GM23338 (cell line): ENCODE data around the gene MAP2K3. TPM values are rescaled to one million over a fixed set of nuclear protein-coding genes. Genes with fewer than 3 reads are reported as not detected.
"Not testable (repeated sequence)": the region's sequence is repeated elsewhere in the genome, so short reads cannot be mapped to it uniquely, and the experiment has no call there.

Experiments used
- ATAC-seq: fragments of 200-7000 bp; cut with Tn5 transposase; 3 replicates; pipeline ENCODE4 v1.9.1; 2020
- DNase-seq: peaks from one replicate; pipeline ENCODE4 v3.0.0-alpha.2; 2015; ENCODE audit warnings: low spot score
- H2AFZ ChIP-seq: fragments of 200-600 bp; sonication (generic); 2 replicates; pipeline ENCODE4 v1.8.0; 2016; ENCODE audit warnings: antibody characterized with exemption, mild to moderate bottlenecking, moderate library complexity
- H3F3A ChIP-seq: fragments of 200-600 bp; sonication (generic); replicated peaks from 2 replicates; pipeline ENCODE4 v1.8.0; 2017; ENCODE audit warnings: antibody characterized with exemption, mixed run types, low read depth
- H3K27ac ChIP-seq: fragments of 200-600 bp; sonication (generic); 2 replicates; pipeline ENCODE4 v1.6.1; 2016; ENCODE audit warnings: low read depth
- H3K27me3 ChIP-seq: fragments of 200-600 bp; sonication (generic); 2 replicates; pipeline ENCODE4 v1.8.0; 2016; ENCODE audit warnings: mild to moderate bottlenecking, mixed run types, moderate library complexity; ENCODE audit not compliant: insufficient read depth
- H3K36me3 ChIP-seq: fragments of 200-600 bp; sonication (generic); 2 replicates; pipeline ENCODE4 v1.8.0; 2016; ENCODE audit warnings: mild to moderate bottlenecking; ENCODE audit not compliant: insufficient read depth
- H3K4me1 ChIP-seq: fragments of 200-600 bp; sonication (generic); 2 replicates; pipeline ENCODE4 v1.8.0; 2016; ENCODE audit warnings: mild to moderate bottlenecking, moderate library complexity; ENCODE audit not compliant: insufficient read depth
- H3K4me2 ChIP-seq: fragments of 200-600 bp; sonication (generic); 2 replicates; pipeline ENCODE4 v1.7.1; 2017; ENCODE audit warnings: mixed run types
- H3K4me3 ChIP-seq: fragments of 200-600 bp; sonication (generic); 2 replicates; pipeline ENCODE4 v1.6.1; 2016; ENCODE audit warnings: mixed run types
- H3K79me2 ChIP-seq: fragments of 200-600 bp; sonication (generic); replicated peaks from 2 replicates; pipeline ENCODE4 v1.8.0; 2017; ENCODE audit warnings: mild to moderate bottlenecking; ENCODE audit not compliant: insufficient read depth
- H3K9me2 ChIP-seq: fragments of 200-600 bp; sonication (generic); 2 replicates; pipeline ENCODE4 v1.8.0; 2017; ENCODE audit not compliant: insufficient read depth
- H4K20me1 ChIP-seq: fragments of 200-600 bp; sonication (generic); replicated peaks from 2 replicates; pipeline ENCODE4 v1.8.0; 2017; ENCODE audit warnings: mild to moderate bottlenecking; ENCODE audit not compliant: insufficient read depth
- H3K27ac Mint-ChIP-seq: 2 replicates; pipeline ENCODE4 v1.8.0; 2020; ENCODE audit warnings: inconsistent platforms, mild to moderate bottlenecking, moderate library complexity, mixed read lengths
- H3K27me3 Mint-ChIP-seq: 3 replicates; pipeline ENCODE4 v1.8.0; 2022; ENCODE audit warnings: low read depth, mild to moderate bottlenecking, moderate library complexity, mixed read lengths, inconsistent platforms; ENCODE audit not compliant: insufficient read depth, poor library complexity
- H3K36me3 Mint-ChIP-seq: 3 replicates; pipeline ENCODE4 v1.8.0; 2021; ENCODE audit warnings: low read depth, mild to moderate bottlenecking, inconsistent platforms, moderate library complexity, mixed read lengths
- H3K4me1 Mint-ChIP-seq: 3 replicates; pipeline ENCODE4 v1.8.0; 2020; ENCODE audit warnings: mild to moderate bottlenecking, inconsistent platforms, mixed read lengths
- H3K4me3 Mint-ChIP-seq: 3 replicates; pipeline ENCODE4 v1.8.0; 2021; ENCODE audit warnings: moderate library complexity, mild to moderate bottlenecking, inconsistent platforms, mixed read lengths
- H3K9me3 Mint-ChIP-seq: 3 replicates; pipeline ENCODE4 v1.8.0; 2020; ENCODE audit warnings: moderate library complexity, mild to moderate bottlenecking, inconsistent platforms, mixed read lengths
- EZH2 ChIP-seq: fragments of 200-600 bp; sonication (generic); IDR thresholded peaks from one replicate; pipeline ENCODE4 v1.8.0; 2017; ENCODE audit warnings: antibody characterized with exemption, mild to moderate bottlenecking, low read depth; ENCODE audit not compliant: unreplicated experiment
- JUNB ChIP-seq: IDR thresholded peaks from one replicate; pipeline ENCODE4 v1.6.1; 2016; ENCODE audit warnings: antibody characterized with exemption; ENCODE audit not compliant: unreplicated experiment
- NANOG ChIP-seq: IDR thresholded peaks from 2 replicates; pipeline ENCODE4 v1.6.1; 2016; ENCODE audit warnings: antibody characterized with exemption, borderline replicate concordance
- POLR2AphosphoS5 ChIP-seq: IDR thresholded peaks from 2 replicates; pipeline ENCODE4 v1.6.1; 2016; ENCODE audit warnings: antibody characterized with exemption, low read depth
- ZNF114 ChIP-seq: fragments of 250-450 bp; sonication (Bioruptor Pico); IDR thresholded peaks from 2 replicates; pipeline ENCODE4 v1.5.0; 2020; ENCODE audit warnings: mild to moderate bottlenecking, moderate library complexity
- polyA plus RNA-seq: library from polyadenylated mRNA; unstranded; fragments of >200 nt; fragmentation: Nextera tagmentation; extraction: Ambion mirVana; gene quantifications from 2 replicates; pipeline ENCODE4 v1.2.1, GENCODE V29; 2016
- total RNA-seq: library from RNA; depleted of rRNA; stranded (reverse); fragments of >200 nt; shearing (Covaris generic); gene quantifications from 2 replicates; pipeline ENCODE4 v1.2.3, GENCODE V29; 2014
- TF ChIP-seq, protein P1 (sequence below): IDR thresholded peaks from one replicate; pipeline ENCODE4 v1.6.1; 2018; ENCODE audit warnings: antibody characterized with exemption; ENCODE audit not compliant: unreplicated experiment
- TF ChIP-seq, protein P2 (sequence below): fragments of 250-450 bp; sonication (Bioruptor Pico); IDR thresholded peaks from 2 replicates; pipeline ENCODE4 v1.5.0; 2020; ENCODE audit warnings: mild to moderate bottlenecking, moderate library complexity
- TF ChIP-seq, protein P3 (sequence below), 2 experiments: fragments of 200-600 bp in 1 of 2; sonication (generic) in 1 of 2; conservative IDR thresholded peaks; 2 replicates each; pipeline versions ENCODE4 v1.5.1 to v1.6.1; 2016 to 2017; ENCODE audit warnings: antibody characterized with exemption in 2 of 2, low read depth in 2 of 2, mild to moderate bottlenecking in 2 of 2, moderate library complexity in 1 of 2

Gene MAP2K3
- total and polyA plus RNA-seq, 2 experiments from 2014 or later, result 28.5 to 31.7 TPM

DNA sequence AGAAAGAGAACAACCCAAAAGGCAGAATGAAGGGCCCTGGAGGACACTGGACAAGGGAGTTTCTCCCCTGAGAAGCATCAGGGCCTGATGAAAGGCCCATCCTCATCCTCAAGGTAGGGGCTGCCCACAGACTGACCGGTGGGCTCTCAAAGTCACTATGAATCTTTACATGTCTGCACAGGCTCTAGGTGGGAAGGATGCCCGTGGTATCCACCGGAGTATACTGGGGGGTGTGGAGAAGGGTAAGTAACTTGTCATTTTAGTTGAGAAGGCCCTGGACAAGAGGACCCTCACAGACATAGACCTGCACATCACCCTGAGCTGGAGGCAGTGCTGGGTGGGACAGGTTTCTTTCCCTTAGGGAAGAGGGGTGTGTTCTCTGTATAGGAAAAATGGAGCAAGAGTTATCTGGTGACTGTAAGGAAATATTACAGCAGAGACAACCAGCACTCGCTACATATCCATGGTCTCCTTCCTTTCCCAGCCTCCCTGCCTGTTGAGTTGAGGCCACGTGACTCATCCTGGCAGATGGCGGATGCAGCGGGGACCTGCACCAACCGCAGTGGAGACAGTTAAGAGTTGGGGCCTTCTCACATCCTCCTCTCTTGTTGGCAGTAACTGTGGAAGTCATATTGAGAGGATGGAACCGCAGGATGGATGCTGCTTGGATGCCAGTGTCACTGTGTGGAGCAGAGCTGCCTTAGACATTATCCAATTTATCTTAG lies 46.1 kb downstream of the MAP2K3 start:
- no peak overlapping the region for H3K27ac ChIP-seq
- H3K4me2 ChIP-seq, result no peak overlapping the region
- H3K9me2 ChIP-seq, result no peaks in the 10 kb centered on the region
- Mint-ChIP-seq H3K9me3 (peaks cover 32% of the 10 kb centered on the region), H3K27me3 (peaks cover 8% of the 10 kb centered on the region), H3K36me3 (peaks cover 3% of the 10 kb centered on the region; the same call in 1 of the 3 replicates), H3K27ac (no peak overlapping the region), H3K4me3 (no peak overlapping the region; the same call in 2 of the 3 replicates), H3K4me1 (no peaks in the 10 kb centered on the region)
- H4K20me1 ChIP-seq, result no peaks in the 10 kb centered on the region
- H3K4me1 ChIP-seq, result no peaks in the 10 kb centered on the region
- no peaks in the 10 kb centered on the region for H3K27me3 ChIP-seq
- H3F3A ChIP-seq, result no peaks in the 10 kb centered on the region
- no peaks in the 10 kb centered on the region for H3K79me2 ChIP-seq
- H2AFZ ChIP-seq, result no peak overlapping the region
- no peaks in the 10 kb centered on the region for H3K36me3 ChIP-seq
- no peak for ATAC-seq
- H3K4me3 ChIP-seq, result no peak overlapping the region
- TF ChIP-seq ZNF114 (CRISPR knock-in tag) (no peak), POLR2AphosphoS5 (no peak), EZH2 (no peak), JUNB (no peak), NANOG (no peak)
- TF ChIP-seq, protein P1, sequence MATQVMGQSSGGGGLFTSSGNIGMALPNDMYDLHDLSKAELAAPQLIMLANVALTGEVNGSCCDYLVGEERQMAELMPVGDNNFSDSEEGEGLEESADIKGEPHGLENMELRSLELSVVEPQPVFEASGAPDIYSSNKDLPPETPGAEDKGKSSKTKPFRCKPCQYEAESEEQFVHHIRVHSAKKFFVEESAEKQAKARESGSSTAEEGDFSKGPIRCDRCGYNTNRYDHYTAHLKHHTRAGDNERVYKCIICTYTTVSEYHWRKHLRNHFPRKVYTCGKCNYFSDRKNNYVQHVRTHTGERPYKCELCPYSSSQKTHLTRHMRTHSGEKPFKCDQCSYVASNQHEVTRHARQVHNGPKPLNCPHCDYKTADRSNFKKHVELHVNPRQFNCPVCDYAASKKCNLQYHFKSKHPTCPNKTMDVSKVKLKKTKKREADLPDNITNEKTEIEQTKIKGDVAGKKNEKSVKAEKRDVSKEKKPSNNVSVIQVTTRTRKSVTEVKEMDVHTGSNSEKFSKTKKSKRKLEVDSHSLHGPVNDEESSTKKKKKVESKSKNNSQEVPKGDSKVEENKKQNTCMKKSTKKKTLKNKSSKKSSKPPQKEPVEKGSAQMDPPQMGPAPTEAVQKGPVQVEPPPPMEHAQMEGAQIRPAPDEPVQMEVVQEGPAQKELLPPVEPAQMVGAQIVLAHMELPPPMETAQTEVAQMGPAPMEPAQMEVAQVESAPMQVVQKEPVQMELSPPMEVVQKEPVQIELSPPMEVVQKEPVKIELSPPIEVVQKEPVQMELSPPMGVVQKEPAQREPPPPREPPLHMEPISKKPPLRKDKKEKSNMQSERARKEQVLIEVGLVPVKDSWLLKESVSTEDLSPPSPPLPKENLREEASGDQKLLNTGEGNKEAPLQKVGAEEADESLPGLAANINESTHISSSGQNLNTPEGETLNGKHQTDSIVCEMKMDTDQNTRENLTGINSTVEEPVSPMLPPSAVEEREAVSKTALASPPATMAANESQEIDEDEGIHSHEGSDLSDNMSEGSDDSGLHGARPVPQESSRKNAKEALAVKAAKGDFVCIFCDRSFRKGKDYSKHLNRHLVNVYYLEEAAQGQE, result no peak
- TF ChIP-seq, protein P2, sequence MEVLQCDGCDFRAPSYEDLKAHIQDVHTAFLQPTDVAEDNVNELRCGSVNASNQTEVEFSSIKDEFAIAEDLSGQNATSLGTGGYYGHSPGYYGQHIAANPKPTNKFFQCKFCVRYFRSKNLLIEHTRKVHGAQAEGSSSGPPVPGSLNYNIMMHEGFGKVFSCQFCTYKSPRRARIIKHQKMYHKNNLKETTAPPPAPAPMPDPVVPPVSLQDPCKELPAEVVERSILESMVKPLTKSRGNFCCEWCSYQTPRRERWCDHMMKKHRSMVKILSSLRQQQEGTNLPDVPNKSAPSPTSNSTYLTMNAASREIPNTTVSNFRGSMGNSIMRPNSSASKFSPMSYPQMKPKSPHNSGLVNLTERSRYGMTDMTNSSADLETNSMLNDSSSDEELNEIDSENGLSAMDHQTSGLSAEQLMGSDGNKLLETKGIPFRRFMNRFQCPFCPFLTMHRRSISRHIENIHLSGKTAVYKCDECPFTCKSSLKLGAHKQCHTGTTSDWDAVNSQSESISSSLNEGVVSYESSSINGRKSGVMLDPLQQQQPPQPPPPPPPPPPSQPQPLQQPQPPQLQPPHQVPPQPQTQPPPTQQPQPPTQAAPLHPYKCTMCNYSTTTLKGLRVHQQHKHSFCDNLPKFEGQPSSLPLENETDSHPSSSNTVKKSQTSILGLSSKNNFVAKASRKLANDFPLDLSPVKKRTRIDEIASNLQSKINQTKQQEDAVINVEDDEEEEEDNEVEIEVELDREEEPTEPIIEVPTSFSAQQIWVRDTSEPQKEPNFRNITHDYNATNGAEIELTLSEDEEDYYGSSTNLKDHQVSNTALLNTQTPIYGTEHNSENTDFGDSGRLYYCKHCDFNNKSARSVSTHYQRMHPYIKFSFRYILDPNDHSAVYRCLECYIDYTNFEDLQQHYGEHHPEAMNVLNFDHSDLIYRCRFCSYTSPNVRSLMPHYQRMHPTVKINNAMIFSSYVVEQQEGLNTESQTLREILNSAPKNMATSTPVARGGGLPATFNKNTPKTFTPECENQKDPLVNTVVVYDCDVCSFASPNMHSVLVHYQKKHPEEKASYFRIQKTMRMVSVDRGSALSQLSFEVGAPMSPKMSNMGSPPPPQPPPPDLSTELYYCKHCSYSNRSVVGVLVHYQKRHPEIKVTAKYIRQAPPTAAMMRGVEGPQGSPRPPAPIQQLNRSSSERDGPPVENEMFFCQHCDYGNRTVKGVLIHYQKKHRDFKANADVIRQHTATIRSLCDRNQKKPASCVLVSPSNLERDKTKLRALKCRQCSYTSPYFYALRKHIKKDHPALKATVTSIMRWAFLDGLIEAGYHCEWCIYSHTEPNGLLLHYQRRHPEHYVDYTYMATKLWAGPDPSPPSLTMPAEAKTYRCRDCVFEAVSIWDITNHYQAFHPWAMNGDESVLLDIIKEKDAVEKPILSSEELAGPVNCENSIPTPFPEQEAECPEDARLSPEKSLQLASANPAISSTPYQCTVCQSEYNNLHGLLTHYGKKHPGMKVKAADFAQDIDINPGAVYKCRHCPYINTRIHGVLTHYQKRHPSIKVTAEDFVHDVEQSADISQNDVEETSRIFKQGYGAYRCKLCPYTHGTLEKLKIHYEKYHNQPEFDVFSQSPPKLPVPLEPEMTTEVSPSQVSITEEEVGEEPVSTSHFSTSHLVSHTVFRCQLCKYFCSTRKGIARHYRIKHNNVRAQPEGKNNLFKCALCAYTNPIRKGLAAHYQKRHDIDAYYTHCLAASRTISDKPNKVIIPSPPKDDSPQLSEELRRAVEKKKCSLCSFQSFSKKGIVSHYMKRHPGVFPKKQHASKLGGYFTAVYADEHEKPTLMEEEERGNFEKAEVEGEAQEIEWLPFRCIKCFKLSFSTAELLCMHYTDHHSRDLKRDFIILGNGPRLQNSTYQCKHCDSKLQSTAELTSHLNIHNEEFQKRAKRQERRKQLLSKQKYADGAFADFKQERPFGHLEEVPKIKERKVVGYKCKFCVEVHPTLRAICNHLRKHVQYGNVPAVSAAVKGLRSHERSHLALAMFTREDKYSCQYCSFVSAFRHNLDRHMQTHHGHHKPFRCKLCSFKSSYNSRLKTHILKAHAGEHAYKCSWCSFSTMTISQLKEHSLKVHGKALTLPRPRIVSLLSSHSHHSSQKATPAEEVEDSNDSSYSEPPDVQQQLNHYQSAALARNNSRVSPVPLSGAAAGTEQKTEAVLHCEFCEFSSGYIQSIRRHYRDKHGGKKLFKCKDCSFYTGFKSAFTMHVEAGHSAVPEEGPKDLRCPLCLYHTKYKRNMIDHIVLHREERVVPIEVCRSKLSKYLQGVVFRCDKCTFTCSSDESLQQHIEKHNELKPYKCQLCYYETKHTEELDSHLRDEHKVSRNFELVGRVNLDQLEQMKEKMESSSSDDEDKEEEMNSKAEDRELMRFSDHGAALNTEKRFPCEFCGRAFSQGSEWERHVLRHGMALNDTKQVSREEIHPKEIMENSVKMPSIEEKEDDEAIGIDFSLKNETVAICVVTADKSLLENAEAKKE, result no peak
- TF ChIP-seq, protein P3, sequence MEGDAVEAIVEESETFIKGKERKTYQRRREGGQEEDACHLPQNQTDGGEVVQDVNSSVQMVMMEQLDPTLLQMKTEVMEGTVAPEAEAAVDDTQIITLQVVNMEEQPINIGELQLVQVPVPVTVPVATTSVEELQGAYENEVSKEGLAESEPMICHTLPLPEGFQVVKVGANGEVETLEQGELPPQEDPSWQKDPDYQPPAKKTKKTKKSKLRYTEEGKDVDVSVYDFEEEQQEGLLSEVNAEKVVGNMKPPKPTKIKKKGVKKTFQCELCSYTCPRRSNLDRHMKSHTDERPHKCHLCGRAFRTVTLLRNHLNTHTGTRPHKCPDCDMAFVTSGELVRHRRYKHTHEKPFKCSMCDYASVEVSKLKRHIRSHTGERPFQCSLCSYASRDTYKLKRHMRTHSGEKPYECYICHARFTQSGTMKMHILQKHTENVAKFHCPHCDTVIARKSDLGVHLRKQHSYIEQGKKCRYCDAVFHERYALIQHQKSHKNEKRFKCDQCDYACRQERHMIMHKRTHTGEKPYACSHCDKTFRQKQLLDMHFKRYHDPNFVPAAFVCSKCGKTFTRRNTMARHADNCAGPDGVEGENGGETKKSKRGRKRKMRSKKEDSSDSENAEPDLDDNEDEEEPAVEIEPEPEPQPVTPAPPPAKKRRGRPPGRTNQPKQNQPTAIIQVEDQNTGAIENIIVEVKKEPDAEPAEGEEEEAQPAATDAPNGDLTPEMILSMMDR (conservative IDR thresholded peaks at IDR 0.05; ENCODE audit: low read depth in 2 of 2), result no peak
- DNase-seq, result no peak

DNA sequence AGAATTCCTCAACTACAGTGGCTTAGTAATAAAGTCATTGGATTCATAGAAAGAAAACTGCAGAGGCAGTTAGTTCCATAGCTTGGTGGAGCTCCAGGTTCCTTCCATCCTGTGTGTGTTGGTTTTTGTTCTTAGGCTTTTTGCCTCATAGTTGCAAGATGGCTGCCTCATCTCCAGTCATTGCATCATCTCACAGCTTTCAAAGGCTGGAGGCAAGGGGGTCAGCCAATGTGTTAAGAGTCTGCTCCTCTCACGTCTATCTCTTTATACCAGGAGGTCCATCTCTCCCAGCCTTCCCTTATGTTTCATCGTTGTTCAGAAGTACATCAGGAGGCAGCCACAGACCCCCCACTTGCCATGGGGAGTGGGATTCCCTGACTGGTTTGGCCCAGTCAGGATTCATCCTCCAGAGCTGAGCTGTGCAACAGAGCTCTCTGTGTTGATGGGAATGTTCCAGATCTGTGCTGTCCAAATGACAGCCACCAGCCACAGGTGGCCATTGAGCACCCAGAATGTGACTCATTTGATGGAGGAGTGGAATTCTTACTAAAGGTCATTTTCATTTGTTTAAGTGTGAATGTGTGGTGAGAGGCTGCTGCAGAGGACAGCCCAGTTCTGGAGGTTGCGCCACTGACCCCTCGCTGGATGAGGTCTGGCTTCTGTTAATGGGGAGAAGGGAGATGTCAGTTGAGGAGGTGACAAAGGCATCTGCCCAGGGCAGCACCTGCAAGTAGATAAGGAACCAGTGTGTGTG lies 52.2 kb downstream of the MAP2K3 start:
- H3K27ac ChIP-seq, H3K27ac Mint-ChIP-seq, H3K27me3 Mint-ChIP-seq, H3K4me2 ChIP-seq, H3K36me3 Mint-ChIP-seq, DNase-seq, H3K4me1 ChIP-seq, H3K36me3 ChIP-seq, H3K4me3 ChIP-seq, H3K9me2 ChIP-seq, H2AFZ ChIP-seq, H3F3A ChIP-seq, H3K79me2 ChIP-seq, H3K4me3 Mint-ChIP-seq, ATAC-seq, H3K27me3 ChIP-seq, H4K20me1 ChIP-seq, H3K4me1 Mint-ChIP-seq: not testable (repeated sequence)
- peaks cover 24% of the 10 kb centered on the region for H3K9me3 Mint-ChIP-seq
